ENCODE measurements around the gene AQP6.

AQP6 gene

DNA sequence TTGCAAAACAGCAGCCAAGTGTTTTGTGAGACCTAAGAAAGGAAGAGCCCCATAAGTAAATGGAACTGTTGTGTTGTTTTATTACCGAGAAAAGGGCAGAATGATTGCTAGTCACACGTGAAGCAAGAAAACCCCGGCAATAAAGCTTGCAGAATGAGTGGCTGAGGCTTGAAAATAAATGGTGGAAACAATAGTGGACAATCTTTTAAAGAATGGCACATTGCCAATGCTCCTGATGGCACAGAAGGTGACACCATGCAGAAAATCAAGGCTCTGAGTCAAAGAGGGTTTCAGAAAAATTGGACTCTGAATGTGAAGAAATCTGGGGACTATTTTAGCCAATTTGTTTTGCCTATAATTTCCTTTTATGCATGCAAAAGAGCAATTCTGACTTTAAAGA is 26.2 kb upstream of the AQP6 start:
- Histone ChIP-seq H3K4me1 (ENCODE audit: control extremely low read depth in 1 of 4, control insufficient read depth in 4 of 4, insufficient read depth in 4 of 4, low read length in 3 of 4) (peaks cover 2 to 6% (median 3%) of the 10 kb centered on the region in 4 experiments), H3K9me3 (ENCODE audit: control extremely low read depth in 1 of 5, control insufficient read depth in 4 of 5, insufficient read depth in 2 of 5, low read depth in 1 of 5, low read length in 4 of 5) (no peaks in the 10 kb centered on the region), H3K36me3 (ENCODE audit: control insufficient read depth in 4 of 4, insufficient read depth in 4 of 4, low read length in 3 of 4) (no peaks in the 10 kb centered on the region), H3K27ac (ENCODE audit: insufficient read depth in 1 of 2, low read depth in 1 of 2, low read length in 2 of 2, poor library complexity in 1 of 2, severe bottlenecking in 2 of 2) (no peak overlapping the region), H3K4me3 (ENCODE audit: control insufficient read depth in 1 of 7, extremely low read depth in 1 of 7, insufficient read depth in 4 of 7, low read depth in 2 of 7, low read length in 6 of 7) (no peak overlapping the region), H3K27me3 (replicated peaks in 2 of 5; ENCODE audit: control insufficient read depth in 4 of 5, insufficient read depth in 5 of 5, low read length in 4 of 5) (peaks cover 0 to 73% (median 26%) of the 10 kb centered on the region in 5 experiments)
- DNase-seq = no peak
- 73% methylated on average over 3 of the region's 3 CpGs for WGBS (ENCODE audit: insufficient coverage)
- CTCF ChIA-PET = interaction anchor here (1.0 to 6.4 kb wide), 19 partner anchors 9 to 229 kb away, joined by 3 to 44 read pairs (median 6); partner anchors contain the start of gene AQP5
- POLR2A ChIA-PET = no interaction called here

DNA sequence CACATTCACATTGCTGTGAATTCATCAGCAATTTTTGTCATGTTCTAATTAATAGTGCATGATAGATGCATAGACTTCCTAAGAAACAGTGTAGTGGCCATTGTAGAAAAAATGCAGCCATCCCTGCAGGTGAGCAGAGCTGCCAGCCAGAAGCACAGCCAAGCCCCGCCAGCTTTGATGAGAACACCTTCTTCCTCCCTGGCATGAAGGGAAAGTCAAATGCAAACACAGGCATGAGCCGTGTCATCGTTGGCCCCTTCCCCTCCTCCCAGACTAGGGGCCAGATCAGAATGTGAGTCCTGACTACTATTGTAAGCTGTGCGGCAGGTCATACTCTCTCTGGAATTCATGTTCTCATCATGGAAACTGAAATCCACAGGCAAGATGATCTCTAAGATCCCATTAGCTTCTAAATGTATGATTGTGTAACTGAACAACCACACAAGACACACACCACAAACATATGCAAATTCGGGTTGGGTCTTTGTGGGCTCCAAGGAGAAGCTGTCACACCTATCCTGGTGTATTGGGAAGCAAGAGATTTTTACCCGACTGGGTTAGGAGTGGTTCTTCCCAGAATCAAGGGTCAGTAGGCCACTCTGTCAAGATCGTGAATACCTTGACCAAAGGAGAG is 25.0 kb upstream of the AQP6 start:
- CTCF ChIA-PET = interaction anchor here (0.9 to 6.4 kb wide), 6 partner anchors 13 to 127 kb away, joined by 3 to 44 read pairs (median 14); partner anchors contain the start of gene AQP5
- POLR2A ChIA-PET = no interaction called here
- 76% methylated on average over 5 of the region's 7 CpGs for WGBS (ENCODE audit: insufficient coverage)

DNA sequence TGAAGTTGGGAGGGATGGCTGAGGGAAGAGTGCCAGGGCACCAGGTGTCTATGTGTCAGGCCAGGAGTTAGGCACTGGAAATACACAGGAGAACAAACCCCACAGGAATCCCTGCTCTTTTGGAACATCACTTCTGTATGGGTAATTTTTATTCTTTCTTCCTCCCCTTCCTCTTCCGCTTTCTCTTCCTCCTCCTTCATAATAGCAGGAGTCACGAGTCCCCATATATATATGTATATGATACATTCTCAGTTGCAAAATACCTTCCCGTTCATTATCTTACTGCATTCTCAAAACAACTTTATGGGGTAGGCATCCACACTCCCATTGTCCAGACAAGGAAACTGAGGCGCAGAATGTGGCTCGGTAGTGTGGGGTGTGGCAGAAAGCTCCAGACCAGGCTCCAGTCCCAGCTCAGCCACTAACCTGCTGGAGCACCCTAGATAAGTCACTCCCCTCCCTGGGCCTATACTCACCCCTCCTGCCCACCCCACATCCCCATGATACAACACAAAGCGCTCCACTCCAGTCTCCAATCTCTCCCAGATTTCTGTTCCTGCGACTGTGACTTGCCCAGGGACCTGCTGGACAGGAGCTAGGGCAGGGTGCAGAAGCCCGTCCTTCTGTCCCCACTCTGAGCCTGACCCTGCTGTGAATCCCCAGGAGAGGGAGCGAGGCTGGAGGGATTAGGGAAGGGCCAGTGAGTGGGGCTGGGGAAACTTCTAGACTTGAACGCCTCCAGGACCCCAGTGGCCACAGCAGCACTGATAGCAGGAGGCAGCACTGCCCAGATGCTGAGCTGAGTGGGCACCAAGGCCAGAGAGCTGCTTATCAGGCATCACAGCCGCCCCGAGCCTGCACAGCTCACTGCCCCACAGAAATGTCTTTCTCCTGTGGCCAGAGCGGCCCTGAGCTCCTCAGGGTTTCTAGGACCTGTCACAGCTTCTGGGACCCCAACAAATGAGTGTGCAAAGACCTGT is 23.6 kb upstream of the AQP6 start:
- WGBS (ENCODE audit: insufficient coverage) = 95% methylated on average over 7 of the region's 13 CpGs
- Histone ChIP-seq H3K4me1 (ENCODE audit: control extremely low read depth in 1 of 4, control insufficient read depth in 4 of 4, insufficient read depth in 4 of 4, low read length in 3 of 4) (peaks cover 0 to 6% (median 3%) of the 10 kb centered on the region in 4 experiments), H3K4me3 (ENCODE audit: control insufficient read depth in 1 of 7, extremely low read depth in 1 of 7, insufficient read depth in 4 of 7, low read depth in 2 of 7, low read length in 6 of 7) (no peak overlapping the region), H3K36me3 (ENCODE audit: control insufficient read depth in 4 of 4, insufficient read depth in 4 of 4, low read length in 3 of 4) (no peaks in the 10 kb centered on the region), H3K9me3 (ENCODE audit: control extremely low read depth in 1 of 5, control insufficient read depth in 4 of 5, insufficient read depth in 2 of 5, low read depth in 1 of 5, low read length in 4 of 5) (no peaks in the 10 kb centered on the region), H3K27ac (ENCODE audit: insufficient read depth in 1 of 2, low read depth in 1 of 2, low read length in 2 of 2, poor library complexity in 1 of 2, severe bottlenecking in 2 of 2) (no peak overlapping the region), H3K27me3 (replicated peaks in 2 of 5; ENCODE audit: control insufficient read depth in 4 of 5, insufficient read depth in 5 of 5, low read length in 4 of 5) (peaks cover 0 to 89% (median 43%) of the 10 kb centered on the region in 5 experiments)
- ChIA-PET POLR2A (no interaction called here), CTCF (interaction anchor here (0.8 to 6.4 kb wide), 6 partner anchors 11 to 107 kb away, joined by 3 to 44 read pairs (median 8); partner anchors contain the start of gene AQP5)
- DNase-seq = no peak

More for the DNA sequence above, 25.0 kb upstream of the AQP6 start:
- Histone ChIP-seq H3K4me3 (ENCODE audit: control insufficient read depth in 1 of 7, extremely low read depth in 1 of 7, insufficient read depth in 4 of 7, low read depth in 2 of 7, low read length in 6 of 7) (no peak overlapping the region), H3K4me1 (ENCODE audit: control extremely low read depth in 1 of 4, control insufficient read depth in 4 of 4, insufficient read depth in 4 of 4, low read length in 3 of 4) (peaks cover 0 to 6% (median 3%) of the 10 kb centered on the region in 4 experiments), H3K9me3 (ENCODE audit: control extremely low read depth in 1 of 5, control insufficient read depth in 4 of 5, insufficient read depth in 2 of 5, low read depth in 1 of 5, low read length in 4 of 5) (no peaks in the 10 kb centered on the region), H3K27me3 (replicated peaks in 2 of 5; ENCODE audit: control insufficient read depth in 4 of 5, insufficient read depth in 5 of 5, low read length in 4 of 5) (peaks cover 0 to 85% (median 34%) of the 10 kb centered on the region in 5 experiments), H3K36me3 (ENCODE audit: control insufficient read depth in 4 of 4, insufficient read depth in 4 of 4, low read length in 3 of 4) (no peaks in the 10 kb centered on the region), H3K27ac (ENCODE audit: insufficient read depth in 1 of 2, low read depth in 1 of 2, low read length in 2 of 2, poor library complexity in 1 of 2, severe bottlenecking in 2 of 2) (no peak overlapping the region)
- no peak for DNase-seq

- 100% methylated on average over 3 of the region's 3 CpGs for WGBS (ENCODE audit: insufficient coverage)
- H3K4me1 ChIP-seq (ENCODE audit: control extremely low read depth in 1 of 4, control insufficient read depth in 4 of 4, insufficient read depth in 4 of 4, low read length in 3 of 4) = peaks cover 0 to 8% (median 3%) of the 10 kb centered on the region in 4 experiments
- no peak overlapping the region for H3K4me3 ChIP-seq (ENCODE audit: control insufficient read depth in 1 of 7, extremely low read depth in 1 of 7, insufficient read depth in 4 of 7, low read depth in 2 of 7, low read length in 6 of 7)
- CTCF ChIA-PET = interaction anchor here (0.8 to 6.4 kb wide), 4 partner anchors 11 to 106 kb away, joined by 3 to 44 read pairs (median 8); partner anchors contain the start of gene AQP5
- DNase-seq = no peak
- H3K9me3 ChIP-seq (ENCODE audit: control extremely low read depth in 1 of 5, control insufficient read depth in 4 of 5, insufficient read depth in 2 of 5, low read depth in 1 of 5, low read length in 4 of 5) = no peaks in the 10 kb centered on the region
- H3K27me3 ChIP-seq (replicated peaks in 2 of 5; ENCODE audit: control insufficient read depth in 4 of 5, insufficient read depth in 5 of 5, low read length in 4 of 5) = peaks cover 0 to 91% (median 50%) of the 10 kb centered on the region in 5 experiments
- POLR2A ChIA-PET = no interaction called here
- H3K27ac ChIP-seq (ENCODE audit: insufficient read depth in 1 of 2, low read depth in 1 of 2, low read length in 2 of 2, poor library complexity in 1 of 2, severe bottlenecking in 2 of 2) = no peak overlapping the region
- H3K36me3 ChIP-seq (ENCODE audit: control insufficient read depth in 4 of 4, insufficient read depth in 4 of 4, low read length in 3 of 4) = no peaks in the 10 kb centered on the region
Measured at GRCh38 chr12:49949866-49950265, 22.9 kb upstream of the AQP6 start.

GRCh38 chr12:49950273-49951251 is 22.2 kb upstream of the AQP6 start, which contains the start of gene AQP2:
Gene AQP2, plus strand, starts transcription at chr12:49950737. Its CDS starts 94 bp downstream, at chr12:49950831.
- POLR2A ChIA-PET = no interaction called here
- H3K27me3 ChIP-seq (replicated peaks in 2 of 5; ENCODE audit: control insufficient read depth in 4 of 5, insufficient read depth in 5 of 5, low read length in 4 of 5) = peaks cover 0 to 97% (median 54%) of the 10 kb centered on the region in 5 experiments

More at GRCh38 chr12:49950273-49951251, 22.2 kb upstream of the AQP6 start, which contains the start of gene AQP2:
- DNase-seq = no peak
- Histone ChIP-seq H3K4me3 (ENCODE audit: control insufficient read depth in 1 of 7, extremely low read depth in 1 of 7, insufficient read depth in 4 of 7, low read depth in 2 of 7, low read length in 6 of 7) (no peak within 1 kb of the TSS), H3K9me3 (ENCODE audit: control extremely low read depth in 1 of 5, control insufficient read depth in 4 of 5, insufficient read depth in 2 of 5, low read depth in 1 of 5, low read length in 4 of 5) (no peaks in the 10 kb centered on the region), H3K27ac (ENCODE audit: insufficient read depth in 1 of 2, low read depth in 1 of 2, low read length in 2 of 2, poor library complexity in 1 of 2, severe bottlenecking in 2 of 2) (no peak within 1 kb of the TSS), H3K36me3 (ENCODE audit: control insufficient read depth in 4 of 4, insufficient read depth in 4 of 4, low read length in 3 of 4) (no peaks in the 10 kb centered on the region), H3K4me1 (ENCODE audit: control extremely low read depth in 1 of 4, control insufficient read depth in 4 of 4, insufficient read depth in 4 of 4, low read length in 3 of 4) (peaks cover 0 to 10% (median 7%) of the 10 kb centered on the region in 4 experiments)
- 90% methylated on average over 27 of the region's 32 CpGs for WGBS (ENCODE audit: insufficient coverage)
- CTCF ChIA-PET = interaction anchor here (0.8 to 6.4 kb wide), 4 partner anchors 10 to 105 kb away, joined by 3 to 44 read pairs (median 8); partner anchors contain the start of gene AQP5
